HuH-7 (cell line): ENCODE measurements around the gene UCN2.
A peak's percentile ranks its signal among the peaks of the same experiment; 100 is the strongest.

Experiments
- DNase-seq: peaks from one replicate; pipeline ENCODE4 v3.0.0; 2011; ENCODE audit warnings: low spot score

The UCN2 gene, protein sequence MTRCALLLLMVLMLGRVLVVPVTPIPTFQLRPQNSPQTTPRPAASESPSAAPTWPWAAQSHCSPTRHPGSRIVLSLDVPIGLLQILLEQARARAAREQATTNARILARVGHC

DNA sequence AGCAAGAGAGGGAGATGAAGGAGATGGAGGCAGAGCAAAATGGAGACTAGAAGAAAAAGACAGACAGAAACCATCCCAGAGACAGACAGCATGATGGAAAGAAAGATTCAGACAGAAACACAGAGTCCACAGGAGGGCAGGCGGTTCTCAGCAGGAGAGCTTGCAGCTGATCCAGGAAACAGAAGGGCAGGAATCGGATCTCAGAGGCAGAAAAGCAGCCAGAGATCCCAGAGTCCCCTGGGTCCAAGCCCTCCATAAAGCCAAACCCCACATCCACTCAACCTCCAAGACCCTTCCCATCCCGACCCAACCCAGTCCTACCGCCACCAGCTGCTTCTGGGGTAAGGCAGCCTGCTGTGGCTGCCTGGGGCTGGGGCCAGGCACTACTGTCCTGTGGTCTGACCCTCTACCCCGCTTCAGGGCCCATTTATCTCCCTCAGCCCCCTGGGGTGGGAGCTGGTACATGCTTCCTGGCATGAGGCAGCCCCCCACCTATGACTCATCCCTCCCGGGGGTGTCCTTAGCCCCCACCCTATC lies at the start of gene UCN2:
Gene UCN2, minus strand, starts transcription at position 400 of the 537 bp plus-strand sequence. CDS start 657 bp downstream, outside the sequence.
- DNase-seq: no peak

DNA sequence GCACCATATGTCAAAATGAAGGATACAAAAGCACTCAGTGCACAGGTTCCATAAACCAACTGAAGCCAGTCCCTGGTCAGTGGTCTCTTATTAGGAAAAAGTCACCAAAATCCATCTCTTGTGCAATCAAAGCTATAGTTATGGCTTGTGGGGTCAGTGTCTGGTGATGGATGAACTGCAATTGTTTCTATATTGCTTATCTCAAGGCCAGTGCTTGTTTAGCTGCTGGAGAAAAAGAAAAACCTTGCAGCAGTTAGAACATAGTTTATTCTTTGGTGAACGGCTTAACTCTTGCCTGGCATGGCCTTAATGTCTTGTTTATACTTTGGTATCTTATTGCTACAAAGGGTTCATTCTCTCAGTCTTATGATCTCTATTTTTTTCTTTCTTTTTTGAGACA lies 48.7 kb upstream of the UCN2 start:
- no peak for DNase-seq

DNA sequence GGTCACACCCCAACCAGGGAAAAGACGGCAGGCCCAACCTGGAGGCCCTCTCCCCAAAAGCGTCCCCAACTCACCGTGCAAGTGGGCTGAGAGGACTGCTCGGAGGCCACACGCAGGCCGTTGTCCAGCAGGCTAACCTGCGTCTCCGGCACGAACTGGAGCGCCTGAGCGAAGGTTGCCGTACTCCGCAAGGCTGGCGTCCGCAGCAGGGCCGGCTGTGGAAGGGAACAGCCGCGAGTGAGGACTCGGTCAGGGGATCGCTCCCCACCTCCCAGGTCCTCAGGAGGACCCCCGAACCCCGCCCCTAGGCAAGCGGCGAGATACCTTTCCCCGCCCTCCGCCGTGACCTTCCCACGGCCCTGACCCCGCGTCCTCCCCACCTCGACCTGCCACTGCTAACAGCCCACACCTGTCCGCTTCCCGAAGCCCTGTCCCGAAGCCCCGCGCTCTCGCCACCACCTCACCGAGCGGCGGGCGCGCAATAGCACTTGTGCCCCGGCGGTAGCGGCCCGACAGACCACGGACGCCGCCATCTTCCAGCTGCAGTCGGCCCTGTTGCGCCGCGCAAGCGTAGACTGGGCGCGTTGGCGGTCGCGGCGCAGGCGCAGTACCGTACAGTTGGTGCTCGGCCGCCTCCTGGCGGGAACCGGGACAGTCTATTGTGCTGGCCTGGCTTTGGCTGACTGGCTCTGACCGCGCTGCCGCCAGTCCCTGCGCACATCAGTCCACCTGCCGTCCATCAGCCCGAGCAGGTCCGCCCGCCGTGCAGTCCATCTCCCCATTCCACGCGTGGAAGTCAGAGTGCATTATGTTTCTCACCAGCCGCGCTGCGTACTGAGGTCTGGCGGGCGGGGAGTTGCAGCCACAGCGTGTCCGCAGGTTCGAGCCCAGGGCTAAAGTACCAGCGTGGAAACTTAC lies 45.8 kb upstream of the UCN2 start, which contains the start of gene UQCRC1:
Gene UQCRC1, minus strand, starts transcription at position 559 of the 918 bp plus-strand sequence. Its CDS starts 26 bp downstream, at position 533.
- DNase-seq: peak; percentile 98

DNA sequence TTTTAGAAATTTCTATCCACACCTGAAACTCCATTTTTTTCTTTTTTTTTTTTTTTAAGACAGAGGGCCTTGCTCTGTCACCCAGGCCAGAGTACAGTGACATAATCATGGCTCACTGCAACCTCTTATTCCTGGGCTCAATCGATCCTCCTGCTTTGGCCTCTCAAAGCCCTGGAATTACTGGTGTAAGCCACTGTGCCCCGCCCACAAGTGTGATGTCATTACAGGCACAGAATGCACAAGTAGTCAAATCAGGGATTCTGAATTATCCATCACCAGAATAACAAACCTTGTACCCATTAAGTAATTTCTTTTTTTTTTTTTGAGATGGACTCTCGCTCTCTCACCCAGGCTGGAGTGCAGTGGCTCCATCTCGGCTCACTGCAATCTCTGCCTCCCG lies 43.9 kb upstream of the UCN2 start:
- DNase-seq: no peak

DNA sequence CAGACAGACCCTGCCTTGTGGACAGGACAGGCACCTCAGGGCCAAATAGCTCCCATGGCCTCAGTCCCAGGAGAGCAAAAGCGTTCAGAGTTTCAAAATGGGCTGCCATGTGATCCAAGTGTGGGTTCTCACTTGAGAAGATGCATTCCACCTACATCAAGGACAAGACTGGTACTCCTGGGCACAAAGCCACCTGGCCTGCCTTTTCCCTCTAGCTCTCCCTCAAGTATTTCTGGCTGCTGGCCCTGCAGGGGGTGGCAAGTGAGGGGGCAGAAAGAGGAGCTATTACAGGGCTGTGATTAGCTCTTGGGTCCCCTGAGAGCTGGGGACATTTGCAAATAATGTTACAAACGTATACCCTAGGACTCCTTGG lies 38.0 kb upstream of the UCN2 start:
- DNase-seq: no peak

DNA sequence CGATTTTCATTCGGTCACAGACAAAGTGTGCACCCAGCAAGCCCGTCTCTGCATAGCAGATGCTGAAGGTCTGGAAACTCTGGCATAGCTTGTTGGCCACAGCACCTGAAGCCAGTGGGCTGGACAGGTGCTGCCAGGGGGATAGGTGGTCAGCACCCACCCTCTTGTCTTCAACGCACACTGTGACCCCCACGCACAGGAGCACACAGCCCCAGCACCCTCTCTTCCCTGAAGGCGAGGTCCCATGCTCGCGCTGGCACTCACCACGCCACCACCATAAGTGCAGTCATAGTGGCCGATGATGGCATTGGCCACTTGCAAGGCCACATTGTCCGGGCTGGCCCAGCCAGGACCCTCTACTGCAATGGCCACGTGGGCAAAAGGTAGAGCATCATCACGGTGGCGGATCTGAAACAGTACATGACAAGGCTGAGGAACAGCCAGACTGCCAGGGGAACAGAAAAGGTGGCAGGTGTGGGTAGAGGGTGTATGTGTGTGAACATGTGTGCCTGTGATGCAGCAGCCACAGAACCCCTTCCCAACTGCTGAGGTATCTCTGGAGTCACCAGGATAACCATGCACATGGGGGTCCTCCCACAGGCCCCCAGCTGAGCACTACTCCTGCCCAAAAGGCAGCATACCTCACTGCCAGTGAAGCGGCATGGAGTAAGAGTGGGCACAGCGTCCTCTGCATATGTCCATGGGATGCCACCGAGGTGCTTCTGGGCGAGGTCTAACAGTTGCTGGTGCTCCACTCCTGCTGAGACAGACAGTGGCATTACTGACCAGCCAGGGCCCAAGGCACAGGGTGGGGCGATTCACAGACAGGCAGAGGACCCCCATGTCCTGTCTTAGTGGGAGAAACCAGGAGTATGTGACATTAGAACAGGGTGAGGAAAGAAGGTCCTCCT lies 37.4 kb upstream of the UCN2 start:
- DNase-seq: no peak

DNA sequence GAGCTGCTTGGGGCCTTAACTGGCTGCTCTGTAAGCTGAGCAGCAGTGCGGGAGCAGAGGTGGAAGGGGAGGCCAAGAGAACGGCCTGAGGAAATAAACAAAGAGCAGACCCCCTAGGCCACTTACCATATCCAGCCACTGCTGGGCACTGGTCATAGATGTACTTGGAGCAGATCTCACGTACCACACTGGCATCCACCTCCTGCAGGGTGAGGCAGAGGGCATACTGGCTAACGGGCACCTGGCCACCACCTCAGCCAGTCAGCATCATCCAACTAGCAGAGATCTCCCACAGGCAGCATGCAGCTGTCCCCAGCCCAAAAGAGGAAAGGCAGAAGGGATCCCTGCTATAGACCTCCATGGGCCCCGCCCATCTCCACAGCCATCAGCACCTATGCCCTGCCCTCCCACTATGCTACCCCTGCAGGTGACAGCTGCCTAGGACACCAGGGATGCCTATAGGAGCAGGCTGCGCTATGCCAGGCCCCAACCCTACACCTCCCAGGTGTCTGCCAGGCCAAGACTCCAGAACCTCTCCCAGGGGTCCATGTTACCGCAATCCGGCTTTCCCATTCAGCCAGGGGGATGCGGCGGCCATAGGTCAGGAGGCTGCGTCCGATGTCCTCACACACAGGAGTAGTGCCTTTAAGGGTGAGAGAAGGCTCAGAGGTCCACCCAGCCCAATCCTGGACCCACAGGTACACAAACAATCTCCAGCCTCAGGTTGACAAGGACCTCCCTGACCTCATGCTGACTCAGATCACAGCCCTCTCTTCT lies 36.1 kb upstream of the UCN2 start:
- no peak for DNase-seq

DNA sequence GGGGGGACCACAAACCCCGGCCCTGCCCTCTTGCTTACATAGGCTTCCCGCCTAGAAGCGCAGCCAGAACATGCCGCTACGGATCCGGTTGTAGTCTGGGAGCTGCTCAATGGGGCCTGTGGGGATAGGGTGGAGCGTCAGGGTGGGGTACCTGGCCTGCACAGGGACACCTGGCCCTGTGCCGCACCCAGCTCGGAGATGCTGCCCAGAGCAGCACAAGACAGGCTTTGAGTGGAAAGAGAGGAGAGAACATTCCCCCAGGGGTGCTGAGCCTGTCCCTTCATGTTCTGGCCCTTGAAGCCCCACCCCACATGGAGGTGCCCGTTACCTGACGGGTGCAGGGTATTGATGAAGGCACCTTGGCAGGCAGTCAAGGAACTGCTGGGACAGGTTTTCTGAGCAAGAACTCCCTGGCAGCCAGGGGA lies 35.5 kb upstream of the UCN2 start:
- no peak for DNase-seq

DNA sequence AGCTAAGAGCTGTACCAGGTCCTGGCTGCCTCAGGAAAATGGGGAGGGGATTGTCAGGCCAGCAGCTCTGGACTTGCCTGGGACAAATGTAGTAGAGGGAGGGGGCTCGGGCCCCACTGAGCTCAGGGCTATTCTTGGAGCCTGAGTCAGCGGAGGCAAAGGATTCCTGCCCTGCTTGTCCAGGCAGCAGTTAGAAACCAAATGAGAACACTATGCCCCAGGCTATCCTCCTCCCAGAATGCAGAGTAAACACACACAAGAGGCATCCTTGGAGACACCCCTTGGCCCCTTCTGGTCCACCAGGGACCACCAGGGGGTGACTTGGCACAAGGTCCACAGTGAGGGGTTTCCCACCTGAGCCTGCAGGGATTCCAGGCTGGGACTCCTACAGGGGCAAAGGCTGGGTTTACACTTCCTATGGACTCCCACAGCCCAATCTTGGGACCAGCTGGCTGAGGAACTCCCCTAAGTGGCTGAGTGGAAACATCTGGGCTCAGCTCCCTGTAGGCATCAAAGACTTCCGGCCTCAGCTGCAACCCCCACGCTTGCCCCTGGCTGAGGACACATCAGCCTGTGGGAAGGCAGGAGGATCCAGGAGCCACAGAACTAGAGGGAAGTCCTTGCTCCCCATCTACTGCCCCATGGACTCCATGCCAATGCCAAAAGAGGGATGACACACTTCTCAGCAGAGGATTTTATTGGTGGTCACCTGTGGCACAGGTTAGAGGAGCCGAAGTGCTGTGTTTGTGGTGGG lies 34.9 kb upstream of the UCN2 start:
- no peak for DNase-seq

DNA sequence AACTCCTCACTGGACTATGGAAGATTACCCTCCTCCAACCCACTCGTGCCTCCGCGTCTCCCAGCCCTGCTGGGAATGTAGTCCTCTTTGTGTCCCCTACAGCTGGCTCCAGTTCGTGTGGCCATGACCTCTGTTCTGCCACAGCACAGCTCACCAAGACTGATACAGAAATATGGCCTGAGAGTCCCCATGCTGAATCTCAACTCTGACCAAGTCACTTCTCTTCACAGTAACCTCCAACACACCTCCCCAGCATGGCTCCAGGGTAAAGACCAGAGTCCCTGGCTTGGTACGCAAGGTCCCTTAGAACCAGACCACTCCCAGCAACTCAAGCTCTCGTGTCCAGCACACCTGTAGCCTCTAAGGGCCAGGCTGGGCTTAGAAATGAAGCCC lies 33.8 kb upstream of the UCN2 start:
- no peak for DNase-seq

DNA sequence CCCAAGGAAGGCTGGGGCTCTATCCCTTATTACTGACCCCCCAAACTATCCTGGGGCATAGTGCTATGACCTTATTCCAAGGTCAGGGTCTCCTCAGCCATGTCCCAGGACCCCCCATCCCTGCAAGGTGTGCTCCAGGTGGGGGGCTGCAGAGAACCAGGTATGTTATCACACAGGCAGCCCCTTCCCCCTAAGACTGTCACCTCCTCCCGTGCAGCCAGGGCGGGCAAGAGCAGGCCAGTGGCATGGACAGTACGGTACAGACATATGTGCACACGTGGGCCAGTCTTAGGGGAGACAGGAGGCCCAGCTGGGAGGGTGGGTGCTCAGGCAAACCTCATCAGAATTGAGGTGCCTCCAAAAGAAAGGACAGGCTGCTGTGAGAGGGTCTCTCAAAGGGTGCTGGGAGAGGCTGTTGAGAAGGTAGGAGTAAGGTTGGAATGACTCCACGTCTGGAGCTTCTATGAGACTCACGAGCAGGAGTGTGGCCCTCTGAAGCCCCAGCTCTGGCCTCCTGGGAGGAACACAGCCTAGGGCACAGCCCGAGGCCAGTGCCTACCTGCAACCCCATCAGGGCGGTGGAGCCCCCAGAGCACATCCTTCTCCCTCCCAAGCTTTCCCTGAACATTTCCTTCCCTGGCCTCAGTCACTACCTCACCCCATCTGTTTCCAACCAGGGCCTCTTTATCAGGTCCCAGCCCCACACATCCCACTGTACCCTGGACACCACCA lies 33.3 kb upstream of the UCN2 start:
- no peak for DNase-seq

DNA sequence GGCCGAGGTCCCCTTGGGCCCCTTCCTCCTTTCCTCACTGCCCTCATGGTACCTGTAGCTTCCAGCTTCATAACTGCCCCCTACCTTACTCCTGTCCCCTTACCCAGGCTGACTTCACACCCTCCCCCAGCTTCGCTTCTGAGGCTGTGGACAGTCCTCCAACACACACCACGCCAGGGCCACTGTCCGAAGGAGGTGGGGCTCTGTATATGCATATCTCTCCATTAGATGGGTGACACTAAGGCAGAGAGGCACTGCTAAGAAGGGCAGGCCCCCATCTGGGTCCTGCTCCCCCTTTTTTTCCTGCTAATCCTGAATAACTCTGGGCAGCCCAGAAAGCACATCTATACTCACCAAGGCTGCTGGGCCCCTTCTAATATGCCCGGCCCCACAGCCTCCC lies 32.6 kb upstream of the UCN2 start:
- DNase-seq: no peak

DNA sequence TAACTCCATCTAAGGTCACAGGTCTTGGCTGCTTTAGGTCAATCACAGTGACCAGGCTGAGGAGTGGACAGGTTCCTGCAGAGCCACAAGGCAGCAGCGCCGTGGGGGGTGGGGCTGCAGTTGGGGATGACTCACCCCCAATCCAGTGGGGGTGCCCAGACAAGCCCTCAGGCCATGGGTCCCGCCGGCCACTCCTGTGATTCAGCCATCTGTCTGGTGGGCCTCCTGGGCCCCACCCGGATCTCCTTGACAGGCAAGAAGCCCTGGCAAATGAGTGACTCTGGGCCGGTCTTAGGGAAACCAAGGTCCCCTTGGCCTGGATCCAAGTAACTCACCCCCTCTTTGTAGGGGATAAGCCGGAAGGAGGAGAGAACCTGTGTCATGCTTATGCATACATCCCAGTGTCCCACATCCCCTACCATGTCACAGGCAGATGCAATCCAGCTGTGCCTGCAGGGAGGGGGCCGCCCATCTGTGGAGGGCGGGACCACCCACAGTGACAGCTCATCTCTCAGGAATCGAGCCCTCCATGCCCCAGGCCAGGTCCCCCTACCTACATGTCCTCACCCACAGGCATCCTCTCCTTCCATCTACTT lies 32.0 kb upstream of the UCN2 start:
- DNase-seq: no peak

DNA sequence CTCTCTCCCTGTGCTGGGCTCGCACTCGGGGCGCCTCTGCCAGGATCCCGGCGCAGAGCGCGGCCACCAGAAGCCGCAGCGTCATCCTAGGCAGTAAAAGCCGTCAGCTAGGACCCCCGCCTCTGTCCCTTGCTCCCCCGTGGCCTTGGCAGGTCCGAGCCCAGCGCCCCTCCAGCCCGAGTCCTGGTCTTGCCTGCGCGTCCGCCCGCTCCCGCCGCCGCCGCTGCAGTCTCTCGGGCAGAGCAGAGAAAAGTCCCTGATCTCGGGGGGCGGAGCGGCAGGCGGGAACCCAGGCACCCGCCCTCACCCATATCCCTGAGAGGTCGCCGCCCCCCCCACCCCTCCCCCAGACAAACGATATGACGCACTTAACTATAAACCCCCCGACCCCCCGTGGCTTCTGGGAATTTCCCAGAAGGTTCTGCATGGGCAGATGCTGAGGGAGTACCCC lies 31.5 kb upstream of the UCN2 start, which contains the start of gene COL7A1:
Gene COL7A1, minus strand, starts transcription at position 255 of the 451 bp plus-strand sequence. Its CDS starts 170 bp downstream, at position 85.
- no peak for DNase-seq

DNA sequence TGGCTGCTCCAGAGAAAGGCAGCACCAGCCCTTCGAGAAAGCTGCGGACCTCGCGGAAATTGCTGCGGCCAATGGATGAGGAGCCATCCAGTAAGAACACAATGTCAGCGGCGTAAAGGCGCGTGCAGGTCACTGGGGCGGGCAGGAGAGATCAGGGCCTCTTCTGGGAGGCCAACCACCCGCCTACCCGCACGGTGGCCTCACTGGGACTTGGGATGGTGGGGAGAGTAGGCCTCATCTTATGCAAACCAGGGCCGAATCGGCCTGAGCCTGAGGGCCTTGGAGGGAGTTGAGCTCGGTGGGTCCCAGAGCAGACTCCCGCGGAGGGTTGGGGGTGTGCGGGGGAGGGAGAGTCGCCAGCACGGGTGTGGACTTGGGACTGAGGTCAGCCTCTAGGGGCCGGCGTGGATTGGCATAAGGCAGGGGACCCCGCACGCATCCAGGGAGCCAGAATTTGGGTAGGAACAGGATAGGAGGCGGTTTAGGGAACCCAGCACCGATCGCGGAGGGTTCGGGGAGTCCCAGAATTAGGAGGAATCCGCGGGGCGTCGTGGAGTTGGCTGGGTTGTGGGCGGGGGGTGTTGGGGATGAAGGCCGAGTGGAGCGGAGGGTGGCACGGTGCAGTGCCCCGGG lies 31.0 kb upstream of the UCN2 start:
- DNase-seq: no peak

DNA sequence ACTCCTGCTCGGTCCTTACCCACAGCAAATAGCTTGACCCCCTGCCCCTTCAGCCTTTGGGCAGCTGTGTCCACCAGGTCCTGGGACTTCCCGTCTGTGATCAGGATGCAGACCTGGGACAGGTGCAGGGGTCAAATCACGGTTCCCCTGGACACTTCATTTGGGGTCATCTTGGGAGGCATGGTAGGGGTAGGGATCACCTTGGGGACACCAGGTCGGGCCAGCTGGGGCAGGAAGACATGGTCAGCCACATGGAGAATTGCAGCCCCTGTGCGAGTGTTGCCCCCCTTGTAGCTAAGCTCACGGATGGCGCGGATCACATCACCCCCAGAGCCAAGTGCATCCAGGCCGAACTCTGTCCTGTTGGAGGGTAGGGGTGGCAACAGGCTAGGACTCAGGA lies 29.8 kb upstream of the UCN2 start:
- no peak for DNase-seq

DNA sequence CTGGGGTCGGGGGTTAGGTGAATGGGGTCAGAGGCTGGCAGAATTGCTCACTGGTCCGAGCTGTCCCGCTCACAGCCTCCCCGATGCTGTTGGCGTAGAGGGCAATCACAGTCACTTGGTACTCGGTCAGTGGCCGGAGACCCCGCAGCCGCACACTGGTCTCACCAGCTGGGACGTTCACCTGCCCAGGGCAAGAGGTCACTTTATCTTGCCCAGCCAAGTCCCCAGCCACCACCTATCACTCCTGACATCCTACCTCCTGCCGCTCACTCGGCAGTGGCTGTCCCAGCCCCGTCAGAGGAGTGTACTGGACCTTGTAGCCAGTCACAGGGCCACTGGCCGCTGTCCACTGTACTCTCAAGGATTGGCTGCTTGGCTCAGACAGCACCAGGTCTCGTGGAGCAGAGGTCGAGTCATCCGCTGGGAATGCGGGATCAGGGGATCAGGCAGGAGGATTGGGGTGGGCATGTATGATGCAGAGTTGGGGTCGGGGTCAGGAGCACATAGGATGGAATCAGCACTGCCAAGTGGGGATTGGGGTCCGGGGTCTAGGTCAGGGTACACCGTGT lies 29.0 kb upstream of the UCN2 start:
- no peak for DNase-seq

DNA sequence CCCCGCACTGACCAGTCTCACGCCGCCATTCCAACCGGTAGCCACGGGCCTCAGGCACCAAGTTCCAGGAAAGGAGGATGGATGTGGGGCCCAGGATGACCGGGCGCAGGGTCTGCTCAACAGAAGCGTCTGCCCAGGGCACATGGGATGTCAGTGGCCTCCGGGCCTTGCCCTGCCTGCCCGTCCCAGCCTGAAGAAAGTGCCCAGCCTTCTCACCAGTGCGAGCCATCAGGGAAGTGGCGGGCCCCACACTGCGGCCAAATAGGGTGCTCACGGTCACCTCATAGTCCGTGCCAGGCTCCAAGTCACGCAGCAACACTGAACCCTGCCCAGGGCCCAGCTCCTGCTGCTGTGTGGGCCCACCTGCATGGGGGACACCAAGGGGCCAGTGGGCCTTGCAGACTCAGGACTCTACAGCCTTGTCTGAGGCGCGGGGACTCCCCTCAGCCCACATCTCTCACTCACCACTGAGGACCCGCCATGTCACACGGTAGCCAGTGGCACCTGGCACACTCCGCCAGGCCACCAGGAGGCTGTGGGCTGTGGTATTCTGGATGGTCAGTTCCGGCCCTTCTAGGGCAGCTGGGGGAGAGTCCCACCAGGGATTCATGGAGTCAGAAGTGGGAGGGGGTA lies 28.4 kb upstream of the UCN2 start:
- DNase-seq: no peak
